Astrocyte of the cerebellum (primary cell): ENCODE measurements around the gene TTLL8.

Source experiments
- DNase-seq: peaks from one replicate; pipeline ENCODE4 v3.0.0-alpha.2; 2011; ENCODE audit warnings: low read depth
- H3K4me3 ChIP-seq: 2 replicates; pipeline ENCODE4 v1.5.1; 2011; ENCODE audit warnings: mild to moderate bottlenecking, low read depth, low read length, moderate library complexity
- CTCF ChIP-seq: IDR thresholded peaks from 2 replicates; pipeline ENCODE4 v1.5.1; 2012; ENCODE audit warnings: low read length, low read depth, moderate library complexity, mild to moderate bottlenecking; ENCODE audit errors: missing control alignments
- in situ Hi-C: cut with HindIII; loops from 2 replicates; pipeline ENCODE4 v1.10.0; 2017; ENCODE audit warnings: low sequenced_read_pairs

TTLL8 gene

GRCh38 chr22:50009251-50009650, 48.8 kb downstream of the TTLL8 start:
- TF ChIP-seq CTCF: no peak
- DNase-seq: no peak
- H3K4me3 ChIP-seq: no peak overlapping the region
- in situ Hi-C loops: no loop called here

- DNase-seq: no peak
- H3K4me3 ChIP-seq: no peak overlapping the region
- no peak for TF ChIP-seq CTCF
- in situ Hi-C loops: no loop called here
These were observed 49.7 kb downstream of the TTLL8 start for GRCh38 chr22:50008151-50009040.

- no peak for TF ChIP-seq CTCF
- in situ Hi-C loops: no loop called here
- H3K4me3 ChIP-seq: no peak overlapping the region
- no peak for DNase-seq
These were observed 51.0 kb downstream of the TTLL8 start for GRCh38 chr22:50007057-50007511.

GRCh38 chr22:50004918-50005317, 53.2 kb downstream of the TTLL8 start:
- in situ Hi-C loops: no loop called here
- H3K4me3 ChIP-seq: no peak overlapping the region
- TF ChIP-seq CTCF: no peak
- DNase-seq: no peak

- no peak for DNase-seq
- H3K4me3 ChIP-seq: no peak overlapping the region
- no peak for TF ChIP-seq CTCF
- in situ Hi-C loops: no loop called here
These were observed 55.3 kb downstream of the TTLL8 start for GRCh38 chr22:50002791-50003190.

GRCh38 chr22:50001388-50002231, 56.5 kb downstream of the TTLL8 start:
- in situ Hi-C loops: no loop called here
- no peak for DNase-seq
- TF ChIP-seq CTCF: no peak
- no peak overlapping the region for H3K4me3 ChIP-seq
